22Rv1 (cell line): Measurements from ENCODE around the gene KCNAB1.

ENCODE experiments used
- ZFX ChIP-seq: fragments of 450-650 bp; IDR thresholded peaks from 2 replicates; pipeline ENCODE4 v1.6.1; 2017; ENCODE audit warnings: antibody characterized with exemption, borderline replicate concordance
- TF ChIP-seq, protein P1 (sequence below): fragments of 450-650 bp; IDR thresholded peaks from 2 replicates; pipeline ENCODE4 v1.5.1; 2017; ENCODE audit warnings: mild to moderate bottlenecking

DNA sequence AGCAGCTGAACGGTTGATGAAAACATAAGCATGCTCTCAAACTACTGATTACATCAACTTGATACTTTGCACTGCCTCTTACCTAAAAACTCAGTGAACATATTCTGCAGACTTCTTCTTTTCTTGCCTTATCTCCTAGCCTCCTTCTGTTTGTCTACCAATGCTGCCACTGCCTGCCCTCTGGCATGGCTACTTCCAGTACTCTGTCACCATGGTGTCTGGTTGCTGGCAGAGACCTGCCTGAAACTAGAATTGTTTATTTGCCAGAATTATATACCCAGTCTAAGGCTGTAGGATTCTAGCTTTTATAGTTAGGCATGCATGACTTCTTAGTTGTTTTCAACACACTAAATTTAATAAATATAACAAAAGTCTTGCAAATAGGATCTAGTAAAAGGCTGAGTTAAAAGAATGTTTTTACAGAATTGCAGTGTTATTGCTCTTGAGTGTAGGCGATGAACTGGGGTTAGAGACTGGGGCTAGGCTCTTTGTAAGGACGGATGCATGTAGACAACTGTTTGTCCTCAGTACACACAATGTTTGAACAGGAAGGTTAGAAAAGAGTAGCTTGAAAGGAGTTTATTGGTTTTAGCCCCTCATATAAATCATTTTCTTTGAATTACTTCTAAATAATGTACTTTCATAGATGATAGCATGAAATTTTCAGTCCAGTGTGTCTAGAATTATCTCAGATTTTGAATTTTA, 116.3 kb downstream of the KCNAB1 start:
- TF ChIP-seq, protein P1, sequence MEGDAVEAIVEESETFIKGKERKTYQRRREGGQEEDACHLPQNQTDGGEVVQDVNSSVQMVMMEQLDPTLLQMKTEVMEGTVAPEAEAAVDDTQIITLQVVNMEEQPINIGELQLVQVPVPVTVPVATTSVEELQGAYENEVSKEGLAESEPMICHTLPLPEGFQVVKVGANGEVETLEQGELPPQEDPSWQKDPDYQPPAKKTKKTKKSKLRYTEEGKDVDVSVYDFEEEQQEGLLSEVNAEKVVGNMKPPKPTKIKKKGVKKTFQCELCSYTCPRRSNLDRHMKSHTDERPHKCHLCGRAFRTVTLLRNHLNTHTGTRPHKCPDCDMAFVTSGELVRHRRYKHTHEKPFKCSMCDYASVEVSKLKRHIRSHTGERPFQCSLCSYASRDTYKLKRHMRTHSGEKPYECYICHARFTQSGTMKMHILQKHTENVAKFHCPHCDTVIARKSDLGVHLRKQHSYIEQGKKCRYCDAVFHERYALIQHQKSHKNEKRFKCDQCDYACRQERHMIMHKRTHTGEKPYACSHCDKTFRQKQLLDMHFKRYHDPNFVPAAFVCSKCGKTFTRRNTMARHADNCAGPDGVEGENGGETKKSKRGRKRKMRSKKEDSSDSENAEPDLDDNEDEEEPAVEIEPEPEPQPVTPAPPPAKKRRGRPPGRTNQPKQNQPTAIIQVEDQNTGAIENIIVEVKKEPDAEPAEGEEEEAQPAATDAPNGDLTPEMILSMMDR = no peak
- TF ChIP-seq ZFX = no peak
